ENCODE measurements around the gene MMP25. TPM values are rescaled to one million over a fixed set of nuclear protein-coding genes. Genes with fewer than 3 reads are reported as not detected.

The MMP25 gene
- total RNA-seq, 1 experiment from 2014 or later = 0.51 TPM

DNA sequence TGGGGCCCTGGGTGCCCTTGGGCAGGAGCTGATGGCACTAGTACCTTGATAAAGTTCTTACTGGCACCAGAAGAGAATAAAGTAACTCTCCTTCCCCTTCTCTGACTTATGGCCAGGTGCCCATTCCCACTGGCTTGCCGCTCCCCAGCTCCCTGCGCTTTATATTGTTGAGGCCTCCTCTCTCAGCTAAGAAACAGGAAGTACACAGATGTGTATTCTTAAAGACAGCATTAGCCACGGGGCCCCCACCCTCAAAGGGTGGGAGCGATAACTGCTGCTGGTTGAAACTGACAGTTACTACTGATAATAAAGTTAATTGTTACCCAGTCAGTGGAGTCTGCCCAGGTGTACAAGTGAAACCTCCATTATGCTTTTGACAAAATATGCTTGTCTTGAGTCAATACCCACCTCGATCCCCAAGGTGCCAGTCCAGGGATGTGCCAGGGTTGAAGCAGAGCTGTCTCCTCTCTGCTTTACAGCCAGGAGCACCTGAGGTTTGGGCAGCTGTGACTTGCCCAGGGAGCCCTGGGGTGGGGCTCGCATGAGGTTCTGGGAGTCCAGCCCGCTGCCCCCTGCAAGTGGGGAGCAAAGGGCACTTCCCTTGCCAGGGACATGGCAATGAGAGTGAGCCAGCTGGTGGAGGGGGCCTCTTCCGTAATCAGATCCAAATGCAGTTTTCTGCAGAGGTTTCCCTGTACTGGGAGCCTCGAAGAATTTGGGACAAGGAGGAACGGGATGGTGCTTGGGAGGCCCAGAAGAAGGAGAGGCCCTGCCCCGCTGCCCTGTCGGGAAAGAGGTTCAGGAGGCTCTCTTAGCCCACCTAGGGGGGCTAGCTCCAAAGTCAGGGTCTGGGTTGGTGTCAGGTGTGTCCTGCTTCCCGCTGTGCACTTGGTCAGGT, 39.1 kb upstream of the MMP25 start:
- Histone ChIP-seq H3F3A (ENCODE audit: low read length, unreplicated experiment) (no peaks in the 10 kb centered on the region), H3K4me3 (ENCODE audit: low read length) (no peak overlapping the region), H3K27ac (ENCODE audit: low read length) (no peak overlapping the region), H3K9ac (ENCODE audit: low read length) (no peak overlapping the region), H3K27me3 (ENCODE audit: low read length) (no peaks in the 10 kb centered on the region), H3K36me3 (ENCODE audit: low read depth, low read length) (no peaks in the 10 kb centered on the region), H3K4me2 (ENCODE audit: low read length) (no peak overlapping the region), H2AFZ (ENCODE audit: low read length) (no peak overlapping the region), H3K4me1 (ENCODE audit: insufficient read depth, low read length) (peaks cover 24% of the 10 kb centered on the region), H4K20me1 (ENCODE audit: low read length) (no peaks in the 10 kb centered on the region), H3K9me3 (ENCODE audit: low read length) (no peaks in the 10 kb centered on the region), H3K9me2 (replicated peaks; ENCODE audit: low read length) (no peaks in the 10 kb centered on the region), H3K79me2 (ENCODE audit: low read length) (0 out of 2 replicates have a peak, but pooled peaks cover 3% of the 10 kb centered on the region)
- intact Hi-C loops (cut with micrococcal nuclease) = no loop called here
- POLR2A ChIA-PET (ENCODE audit: unreplicated experiment) = no interaction called here
- BruUV-seq (replicated peaks) = no TSS peak
- ATAC-seq = no peak
- DNase-seq = no peak
- CTCF ChIA-PET = no interaction called here
- no peak for TF ChIP-seq CTCF (conservative IDR thresholded peaks at IDR 0.05; ENCODE audit: low read depth, low read length)
- TF ChIP-seq EZH2 (IDR thresholded peaks at IDR 0.05; ENCODE audit: low read length, unreplicated experiment) = no peak
- no peak for TF ChIP-seq EZH2phosphoT487 (IDR thresholded peaks at IDR 0.05; ENCODE audit: borderline replicate concordance, low read length)

- H3K9me3 ChIP-seq (ENCODE audit: low read length) = no peaks in the 10 kb centered on the region
- TF ChIP-seq CTCF (conservative IDR thresholded peaks at IDR 0.05; ENCODE audit: low read depth, low read length) (no peak), EZH2phosphoT487 (IDR thresholded peaks at IDR 0.05; ENCODE audit: borderline replicate concordance, low read length) (no peak)
- no peaks in the 10 kb centered on the region for H3K36me3 ChIP-seq (ENCODE audit: low read depth, low read length)
- H3K27me3 ChIP-seq (ENCODE audit: low read length) = no peaks in the 10 kb centered on the region
- ChIA-PET POLR2A (ENCODE audit: unreplicated experiment) (no interaction called here), CTCF (no interaction called here)
- H3K9ac ChIP-seq (ENCODE audit: low read length) = no peak overlapping the region
- no peak overlapping the region for H2AFZ ChIP-seq (ENCODE audit: low read length)
- H3K79me2 ChIP-seq (ENCODE audit: low read length) = 0 out of 2 replicates have a peak, but pooled peaks cover 3% of the 10 kb centered on the region
- no peak overlapping the region for H3K4me3 ChIP-seq (ENCODE audit: low read length)
- intact Hi-C loops (cut with micrococcal nuclease) = no loop called here
- DNase-seq (no peak), ATAC-seq (no peak)
- no peak overlapping the region for H3K27ac ChIP-seq (ENCODE audit: low read length)
- no peaks in the 10 kb centered on the region for H3F3A ChIP-seq (ENCODE audit: low read length, unreplicated experiment)
- no peaks in the 10 kb centered on the region for H4K20me1 ChIP-seq (ENCODE audit: low read length)
- BruUV-seq (replicated peaks) = no TSS peak
- H3K9me2 ChIP-seq (replicated peaks; ENCODE audit: low read length) = no peaks in the 10 kb centered on the region
- peaks cover 30% of the 10 kb centered on the region for H3K4me1 ChIP-seq (ENCODE audit: insufficient read depth, low read length)
- H3K4me2 ChIP-seq (ENCODE audit: low read length) = no peak overlapping the region
These were observed 38.2 kb upstream of the MMP25 start for GRCh38 chr16:3007957-3008689.

Data from PC-3 (cell line).